SIG-M5 (cell line): ENCODE results near the gene THAP9.
"Not testable (repeated sequence)": the region's sequence is repeated elsewhere in the genome, so short reads cannot be mapped to it uniquely, and the experiment has no call there.

Experiments
- DNase-seq: peaks from one replicate; lab custom pipeline; 2025; lab: John Stamatoyannopoulos, UW

Gene THAP9

GRCh38 chr4:82896755-82897154 is 3.8 kb upstream of the THAP9 start:
- DNase-seq: no peak

GRCh38 chr4:82898322-82899243 is 2.0 kb upstream of the THAP9 start:
- DNase-seq: no peak

GRCh38 chr4:82899374-82900065 is 1.0 kb upstream of the THAP9 start:
- DNase-seq: no peak

- DNase-seq: no peak
Observed at GRCh38 chr4:82900066-82900410, 497 bp upstream of the THAP9 start.

- DNase-seq: no peak
Observed at GRCh38 chr4:82901183-82901718, 716 bp downstream of the THAP9 start.

GRCh38 chr4:82903737-82904136 is 3.2 kb downstream of the THAP9 start:
- no peak for DNase-seq

GRCh38 chr4:82905205-82905604 is 4.7 kb downstream of the THAP9 start:
- DNase-seq: no peak

- DNase-seq: no peak
Observed at GRCh38 chr4:82906469-82906868, 5.9 kb downstream of the THAP9 start.

GRCh38 chr4:82909326-82909725 is 8.8 kb downstream of the THAP9 start:
- no peak for DNase-seq

GRCh38 chr4:82913305-82913704 is 12.8 kb downstream of the THAP9 start:
- DNase-seq: no peak

GRCh38 chr4:82913968-82914367 is 13.4 kb downstream of the THAP9 start:
- not testable (repeated sequence) for DNase-seq

GRCh38 chr4:82918091-82918490 is 17.6 kb downstream of the THAP9 start:
- no peak for DNase-seq

- no peak for DNase-seq
Observed at GRCh38 chr4:82919386-82919785, 18.9 kb downstream of the THAP9 start.

GRCh38 chr4:82921795-82922194 is 21.3 kb downstream of the THAP9 start:
- DNase-seq: no peak

GRCh38 chr4:82930848-82931755 is 30.6 kb downstream of the THAP9 start:
- DNase-seq: no peak

- DNase-seq: no peak
Observed at GRCh38 chr4:82934441-82934840, 33.9 kb downstream of the THAP9 start.

GRCh38 chr4:82939414-82939813 is 38.9 kb downstream of the THAP9 start:
- DNase-seq: no peak

- no peak for DNase-seq
Observed at GRCh38 chr4:82947498-82947897, 47.0 kb downstream of the THAP9 start.

GRCh38 chr4:82948647-82949204 is 48.2 kb downstream of the THAP9 start:
- DNase-seq: no peak

GRCh38 chr4:82951196-82951595 is 50.7 kb downstream of the THAP9 start:
- no peak for DNase-seq

- no peak for DNase-seq
Observed at GRCh38 chr4:82954212-82954611, 53.7 kb downstream of the THAP9 start.

- no peak for DNase-seq
Observed at GRCh38 chr4:82957045-82957444, 56.5 kb downstream of the THAP9 start.
